ENCODE results near the gene FLACC1. TPM values are rescaled to one million over a fixed set of nuclear protein-coding genes. Genes with fewer than 3 reads are reported as not detected.

Gene FLACC1
- total RNA-seq, 4 donors from 2014 or later: 0.68 to 4.7 (median 1.9) TPM

DNA sequence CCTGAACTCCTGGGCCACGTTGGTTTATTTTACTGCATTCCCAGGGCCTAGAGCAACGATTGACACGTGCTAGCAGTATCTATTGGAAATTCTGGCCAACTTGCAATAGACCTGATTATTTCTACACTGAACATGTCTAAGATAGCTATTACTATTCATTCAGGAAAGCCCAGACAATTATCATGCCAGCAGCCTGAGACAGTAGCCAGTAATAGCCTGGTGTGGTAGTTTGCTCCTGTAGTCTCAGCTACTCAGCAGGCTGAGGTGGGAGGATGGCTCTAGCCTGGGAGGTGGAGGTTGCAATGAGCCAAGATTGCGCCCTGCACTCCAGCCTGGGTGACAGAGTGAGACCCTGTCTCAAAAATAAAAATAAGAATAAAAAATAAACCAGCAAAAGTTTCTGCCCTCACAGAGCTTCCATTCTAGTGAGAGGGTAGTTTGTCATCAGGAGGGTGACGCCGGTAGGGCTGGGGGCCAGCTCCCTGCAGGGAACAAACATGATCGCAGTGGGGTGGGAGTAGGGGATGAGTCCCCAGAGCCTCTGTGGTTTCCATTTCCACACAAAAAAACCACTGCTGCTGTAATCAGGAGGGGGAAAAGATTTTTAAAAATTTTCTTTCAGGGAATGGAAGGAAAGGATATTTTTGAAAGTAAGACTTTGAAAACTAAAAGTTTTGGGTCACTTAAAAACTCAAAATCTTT lies 92.5 kb downstream of the FLACC1 start:
- TF ChIP-seq, protein P1, sequence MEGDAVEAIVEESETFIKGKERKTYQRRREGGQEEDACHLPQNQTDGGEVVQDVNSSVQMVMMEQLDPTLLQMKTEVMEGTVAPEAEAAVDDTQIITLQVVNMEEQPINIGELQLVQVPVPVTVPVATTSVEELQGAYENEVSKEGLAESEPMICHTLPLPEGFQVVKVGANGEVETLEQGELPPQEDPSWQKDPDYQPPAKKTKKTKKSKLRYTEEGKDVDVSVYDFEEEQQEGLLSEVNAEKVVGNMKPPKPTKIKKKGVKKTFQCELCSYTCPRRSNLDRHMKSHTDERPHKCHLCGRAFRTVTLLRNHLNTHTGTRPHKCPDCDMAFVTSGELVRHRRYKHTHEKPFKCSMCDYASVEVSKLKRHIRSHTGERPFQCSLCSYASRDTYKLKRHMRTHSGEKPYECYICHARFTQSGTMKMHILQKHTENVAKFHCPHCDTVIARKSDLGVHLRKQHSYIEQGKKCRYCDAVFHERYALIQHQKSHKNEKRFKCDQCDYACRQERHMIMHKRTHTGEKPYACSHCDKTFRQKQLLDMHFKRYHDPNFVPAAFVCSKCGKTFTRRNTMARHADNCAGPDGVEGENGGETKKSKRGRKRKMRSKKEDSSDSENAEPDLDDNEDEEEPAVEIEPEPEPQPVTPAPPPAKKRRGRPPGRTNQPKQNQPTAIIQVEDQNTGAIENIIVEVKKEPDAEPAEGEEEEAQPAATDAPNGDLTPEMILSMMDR (IDR thresholded peaks at IDR 0.05; ENCODE audit: low read depth): no peak

DNA sequence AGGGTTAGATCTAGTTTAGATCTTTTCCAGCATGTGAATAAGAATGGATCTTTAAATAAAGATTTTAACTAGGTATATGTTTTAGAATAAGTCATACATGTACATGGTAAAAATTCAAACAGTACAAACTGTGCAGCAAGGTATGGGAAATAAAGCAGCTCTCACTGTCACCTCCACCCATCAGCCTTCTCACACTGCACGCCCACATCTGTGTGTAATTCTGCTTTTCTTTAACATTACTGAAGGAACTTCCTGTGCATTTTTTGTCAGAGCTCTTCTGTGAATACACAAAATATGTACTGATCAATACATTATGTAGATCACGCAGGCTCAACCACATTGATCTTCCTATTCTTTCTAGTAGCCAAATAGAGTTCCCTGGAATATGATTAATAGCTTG lies 93.4 kb downstream of the FLACC1 start:
- TF ChIP-seq, protein P1 (IDR thresholded peaks at IDR 0.05; ENCODE audit: low read depth): no peak

DNA sequence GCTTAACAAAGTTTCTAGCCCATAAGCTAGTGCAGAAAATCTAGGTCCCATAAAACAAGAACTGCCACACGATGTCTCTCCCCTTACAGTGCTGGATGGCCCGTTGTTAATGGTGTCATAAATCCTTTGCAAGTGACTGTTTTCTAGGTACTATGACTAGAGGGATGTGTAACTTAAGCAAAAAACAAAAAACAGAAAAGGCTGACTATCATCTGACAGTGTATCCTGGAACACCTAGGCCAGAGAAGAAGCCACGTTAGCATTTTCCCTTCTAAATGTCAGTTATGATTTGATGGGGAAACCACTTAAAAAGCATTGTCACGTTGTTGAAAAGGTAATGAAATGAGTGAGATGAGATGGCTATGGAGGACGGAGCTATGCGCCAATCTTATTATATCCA lies 94.4 kb downstream of the FLACC1 start:
- TF ChIP-seq, protein P1 (IDR thresholded peaks at IDR 0.05; ENCODE audit: low read depth): no peak

DNA sequence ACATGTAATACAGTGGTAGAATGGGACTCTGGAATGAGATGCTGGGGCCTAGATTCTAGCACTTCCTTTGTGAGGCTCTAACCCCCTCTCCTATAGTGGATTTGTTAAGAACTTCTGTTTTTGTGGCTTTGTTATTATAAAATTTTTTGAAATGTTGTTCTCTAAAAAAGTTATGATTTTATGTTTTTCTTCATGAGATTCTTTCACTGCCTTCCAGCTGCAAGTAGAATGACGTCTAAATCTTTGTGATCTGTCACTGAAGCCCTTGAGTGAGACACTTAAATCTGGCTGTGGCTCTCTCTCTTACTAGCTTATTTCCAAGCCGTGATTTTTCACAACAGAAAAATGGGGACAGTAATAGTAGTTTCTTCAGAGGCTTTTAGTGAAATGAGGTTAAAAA lies 95.2 kb downstream of the FLACC1 start:
- TF ChIP-seq, protein P1 (IDR thresholded peaks at IDR 0.05; ENCODE audit: low read depth): no peak

DNA sequence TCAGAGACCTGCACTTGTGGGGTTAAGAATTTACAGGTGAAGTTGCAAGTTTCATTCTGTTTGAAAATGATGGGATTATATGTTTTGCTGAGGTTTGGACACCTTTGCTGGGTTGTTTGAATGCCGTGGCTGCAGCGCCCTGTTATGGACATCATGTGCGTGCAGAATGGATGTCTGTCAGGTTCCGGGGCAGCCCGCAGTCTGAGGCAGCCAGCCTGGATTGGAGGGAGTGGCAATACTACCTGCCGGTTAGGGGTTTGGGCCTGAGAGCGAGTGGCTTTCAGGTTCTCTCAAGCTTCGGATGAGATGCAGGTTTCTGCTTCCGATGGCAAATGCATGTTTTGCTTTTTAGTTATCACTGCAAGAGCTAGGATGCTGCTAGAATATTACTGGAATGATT lies 95.7 kb downstream of the FLACC1 start:
- TF ChIP-seq, protein P1 (IDR thresholded peaks at IDR 0.05; ENCODE audit: low read depth): no peak

DNA sequence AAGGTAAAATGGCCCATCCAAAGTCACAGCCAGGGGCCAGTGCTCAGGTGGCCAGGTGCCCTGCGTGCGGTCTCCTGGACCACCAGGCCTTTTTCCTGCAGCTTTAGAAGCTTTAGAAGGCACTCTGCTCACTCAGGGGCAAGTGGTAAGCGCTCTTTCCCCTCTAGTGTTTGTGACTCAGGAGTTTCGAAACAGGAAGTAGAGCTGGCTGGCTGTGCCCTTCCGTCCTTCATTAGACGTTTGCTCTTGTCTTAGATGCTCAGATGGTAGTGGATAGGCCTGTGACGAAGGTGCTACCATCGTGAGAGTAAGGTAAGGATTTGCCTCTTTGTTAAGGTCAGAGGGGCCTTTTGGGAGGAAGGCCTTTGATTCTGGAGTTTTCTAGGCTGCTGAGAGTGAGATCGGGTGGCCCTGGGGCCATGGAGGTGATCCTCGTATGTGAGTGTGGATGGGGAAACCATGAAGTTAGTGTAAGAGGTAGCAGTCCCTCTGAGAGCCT lies 96.8 kb downstream of the FLACC1 start, which contains the start of gene CASP8:
TSS of gene CASP8 (plus strand) at position 235 of the 499 bp plus-strand sequence. CDS start 5,951 bp downstream, outside the sequence.
- TF ChIP-seq, protein P1 (IDR thresholded peaks at IDR 0.05; ENCODE audit: low read depth): no peak

DNA sequence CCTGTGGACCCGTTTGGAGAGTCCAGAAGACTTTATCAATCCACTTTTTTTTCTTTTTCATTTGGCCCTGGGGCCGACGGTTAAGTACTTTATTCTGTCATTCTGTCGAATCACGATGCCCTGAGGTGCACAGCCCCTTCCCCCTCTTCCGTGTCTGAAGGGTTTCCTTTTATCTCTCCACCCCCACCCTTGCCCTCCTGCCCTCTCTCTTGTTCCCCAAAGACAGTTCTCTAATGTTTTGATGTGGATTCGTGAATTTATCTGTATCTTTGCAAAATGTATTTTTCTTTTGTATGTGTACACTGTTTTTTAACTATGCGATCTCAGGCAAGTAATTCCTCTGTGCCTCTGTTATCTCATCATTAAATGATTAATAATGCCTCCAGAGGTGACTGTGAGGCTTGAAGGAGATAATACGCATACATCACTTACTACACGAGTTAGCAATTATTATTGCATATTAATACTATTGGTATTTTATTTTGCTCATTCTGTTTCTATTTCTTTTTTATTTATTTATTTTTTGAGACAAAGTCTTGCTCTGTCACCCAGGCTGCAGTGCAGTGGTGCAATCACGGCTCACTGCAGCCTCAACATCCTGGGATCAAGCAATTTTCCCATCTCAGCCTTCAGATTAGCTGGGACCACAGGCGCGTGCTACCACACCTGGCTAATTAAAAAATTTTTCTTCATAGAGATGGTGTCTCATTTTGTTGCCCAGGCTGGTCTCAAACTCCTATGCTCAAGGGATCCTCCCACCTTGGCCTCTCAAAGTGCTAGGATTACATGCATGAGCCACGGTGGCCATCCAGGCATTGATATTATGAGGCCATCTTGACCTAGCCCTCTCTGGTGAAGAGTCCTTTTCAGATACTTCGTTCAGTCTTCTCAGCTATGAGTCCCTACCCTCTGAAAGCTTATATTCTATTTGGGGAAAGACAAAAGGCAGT lies 98.2 kb downstream of the FLACC1 start:
- TF ChIP-seq, protein P1 (IDR thresholded peaks at IDR 0.05; ENCODE audit: low read depth): no peak

Measured in subcutaneous adipose tissue (tissue), 4 donors.